GM23248 (cell line): Measurements from ENCODE around the gene PDE4DIP.
"Not testable (repeated sequence)": the region's sequence is repeated elsewhere in the genome, so short reads cannot be mapped to it uniquely, and the experiment has no call there.

ENCODE experiments used
- EZH2 ChIP-seq: fragments of 200-600 bp; sonication (generic); IDR thresholded peaks from 2 replicates; pipeline ENCODE4 v1.6.1; 2018; ENCODE audit warnings: antibody characterized with exemption, mild to moderate bottlenecking; ENCODE audit not compliant: insufficient read depth, poor library complexity, severe bottlenecking
- EZH2phosphoT487 ChIP-seq: fragments of 200-600 bp; sonication (generic); IDR thresholded peaks from 2 replicates; pipeline ENCODE4 v1.6.1; 2018; ENCODE audit warnings: antibody characterized with exemption, moderate library complexity, mild to moderate bottlenecking, low read depth; ENCODE audit not compliant: insufficient read depth

DNA sequence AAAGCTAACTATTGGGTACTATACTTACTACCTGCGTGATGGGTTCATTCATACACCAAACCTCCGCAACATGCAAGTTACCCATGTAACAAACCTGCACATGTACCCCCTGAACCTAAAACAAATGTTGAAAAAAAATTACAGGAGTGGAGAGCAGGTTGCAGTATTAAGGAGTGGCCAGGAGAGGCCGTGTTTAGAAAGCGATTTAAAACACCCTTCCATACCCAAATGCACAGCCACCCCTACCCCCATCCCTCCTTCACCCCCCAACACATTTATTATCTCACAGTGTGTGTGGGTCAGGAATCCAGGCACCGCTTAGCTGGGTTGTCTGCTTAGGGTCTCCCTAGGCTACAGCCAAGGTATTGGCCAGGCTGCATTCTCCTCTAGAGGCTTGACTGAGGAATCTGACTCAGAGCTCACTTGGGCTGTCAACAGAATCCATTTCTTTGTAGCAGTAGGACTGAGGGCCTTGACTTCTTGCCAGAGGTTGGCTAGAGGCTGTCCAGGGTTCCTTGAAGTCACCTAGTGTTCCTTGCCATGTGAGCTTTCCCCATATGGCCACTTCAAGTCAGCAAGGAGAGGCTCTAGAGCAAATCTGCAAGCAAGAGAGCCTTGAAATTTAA lies 67.2 kb downstream of the PDE4DIP start:
- TF ChIP-seq EZH2, EZH2phosphoT487: not testable (repeated sequence)
